ENCODE measurements around the gene KRT1. TPM values are rescaled to one million over a fixed set of nuclear protein-coding genes. Genes with fewer than 3 reads are reported as not detected.

KRT1 gene
- total RNA-seq, 1 donor from 2014 or later, result not detected

DNA sequence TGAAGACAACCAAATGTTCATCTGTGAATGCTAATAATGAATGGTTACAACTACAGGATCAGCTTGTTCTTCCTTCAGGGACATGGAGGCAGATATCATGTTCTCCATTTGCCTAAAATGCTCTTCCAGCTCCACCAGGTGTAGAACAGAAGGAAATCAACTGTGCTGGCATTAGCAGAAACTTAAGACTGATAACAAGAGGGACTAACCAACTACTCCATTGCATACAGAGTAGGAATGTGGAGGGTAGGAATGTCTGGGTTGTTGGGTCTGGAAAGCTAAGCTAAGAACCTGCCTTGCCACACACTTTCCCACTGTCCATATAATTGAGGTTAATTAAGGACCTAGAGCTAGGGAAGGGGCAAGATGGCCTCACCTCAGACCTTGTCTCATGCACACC lies 16.8 kb downstream of the KRT1 start:
- TF ChIP-seq, protein P1, sequence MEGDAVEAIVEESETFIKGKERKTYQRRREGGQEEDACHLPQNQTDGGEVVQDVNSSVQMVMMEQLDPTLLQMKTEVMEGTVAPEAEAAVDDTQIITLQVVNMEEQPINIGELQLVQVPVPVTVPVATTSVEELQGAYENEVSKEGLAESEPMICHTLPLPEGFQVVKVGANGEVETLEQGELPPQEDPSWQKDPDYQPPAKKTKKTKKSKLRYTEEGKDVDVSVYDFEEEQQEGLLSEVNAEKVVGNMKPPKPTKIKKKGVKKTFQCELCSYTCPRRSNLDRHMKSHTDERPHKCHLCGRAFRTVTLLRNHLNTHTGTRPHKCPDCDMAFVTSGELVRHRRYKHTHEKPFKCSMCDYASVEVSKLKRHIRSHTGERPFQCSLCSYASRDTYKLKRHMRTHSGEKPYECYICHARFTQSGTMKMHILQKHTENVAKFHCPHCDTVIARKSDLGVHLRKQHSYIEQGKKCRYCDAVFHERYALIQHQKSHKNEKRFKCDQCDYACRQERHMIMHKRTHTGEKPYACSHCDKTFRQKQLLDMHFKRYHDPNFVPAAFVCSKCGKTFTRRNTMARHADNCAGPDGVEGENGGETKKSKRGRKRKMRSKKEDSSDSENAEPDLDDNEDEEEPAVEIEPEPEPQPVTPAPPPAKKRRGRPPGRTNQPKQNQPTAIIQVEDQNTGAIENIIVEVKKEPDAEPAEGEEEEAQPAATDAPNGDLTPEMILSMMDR (IDR thresholded peaks at IDR 0.05), result no peak
- Mint-ChIP-seq H3K27me3 (ENCODE audit: low read depth) (peaks cover 71% of the 10 kb centered on the region), H3K4me1 (ENCODE audit: low read depth) (no peaks in the 10 kb centered on the region), H3K27ac (ENCODE audit: unreplicated experiment) (no peak overlapping the region), H3K36me3 (ENCODE audit: low read depth) (no peaks in the 10 kb centered on the region), H3K4me3 (ENCODE audit: unreplicated experiment) (no peak overlapping the region), H3K9me3 (ENCODE audit: low read depth) (no peaks in the 10 kb centered on the region)
- DNase-seq (ENCODE audit: low spot score), result no peak

DNA sequence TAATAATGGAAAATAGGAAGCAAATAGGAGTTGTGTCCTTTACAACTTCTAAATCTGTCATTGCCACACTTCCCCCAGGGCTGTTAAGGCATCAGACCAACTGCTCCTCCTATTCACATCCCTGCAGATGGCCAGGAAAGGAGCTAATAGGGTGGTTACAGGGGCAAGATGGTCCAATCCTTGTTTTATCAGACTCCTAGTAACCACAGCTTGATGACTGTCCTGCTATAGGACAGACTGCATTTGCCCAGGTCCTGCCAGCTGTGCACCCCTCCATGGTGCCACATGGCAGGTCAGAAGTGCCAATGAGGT lies 17.3 kb downstream of the KRT1 start:
- Mint-ChIP-seq H3K9me3 (ENCODE audit: low read depth) (no peaks in the 10 kb centered on the region), H3K36me3 (ENCODE audit: low read depth) (no peaks in the 10 kb centered on the region), H3K4me3 (ENCODE audit: unreplicated experiment) (no peak overlapping the region), H3K27ac (ENCODE audit: unreplicated experiment) (no peak overlapping the region), H3K27me3 (ENCODE audit: low read depth) (peaks cover 72% of the 10 kb centered on the region), H3K4me1 (ENCODE audit: low read depth) (no peaks in the 10 kb centered on the region)
- no peak for DNase-seq (ENCODE audit: low spot score)
- TF ChIP-seq, protein P1 (IDR thresholded peaks at IDR 0.05), result no peak

DNA sequence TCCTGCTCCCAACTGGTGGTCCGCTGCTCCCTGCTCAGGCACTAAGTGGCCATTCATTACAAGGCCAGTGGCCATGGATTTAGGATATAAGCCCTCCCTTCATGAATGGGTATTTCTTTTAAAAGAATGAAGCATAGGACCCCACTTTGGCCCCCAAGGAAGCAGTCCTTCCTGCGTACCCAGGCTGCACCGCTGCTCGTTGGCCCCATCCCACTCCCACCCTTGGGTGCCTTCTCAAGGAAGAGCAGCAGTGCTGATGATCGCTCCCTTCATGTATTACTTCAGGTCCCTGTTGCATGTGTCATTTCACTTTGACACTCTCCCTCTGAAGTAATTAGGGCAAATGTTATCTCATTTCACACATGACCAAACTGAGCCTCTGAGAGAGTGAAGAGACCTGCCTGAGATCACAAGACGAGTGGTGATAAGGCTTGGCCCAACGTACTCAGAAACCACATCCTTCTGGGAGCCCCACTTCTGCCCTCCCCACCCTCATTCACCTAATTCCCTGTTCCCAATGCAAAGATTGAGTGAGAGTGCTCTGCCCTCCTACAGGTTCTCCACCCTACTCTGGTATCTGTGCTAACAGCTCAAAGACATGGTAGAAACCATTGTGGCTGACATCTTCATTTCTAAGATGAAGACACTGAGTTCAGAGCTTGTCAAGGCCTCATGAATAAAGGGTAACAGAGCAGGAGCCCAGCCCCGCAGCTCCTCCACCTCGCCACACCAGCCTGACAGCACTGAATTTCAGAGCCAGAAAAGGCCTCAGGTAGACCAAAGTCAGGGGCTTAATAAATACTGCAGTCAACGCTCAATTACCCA lies 17.9 kb downstream of the KRT1 start:
- peaks cover 73% of the 10 kb centered on the region for H3K27me3 Mint-ChIP-seq (ENCODE audit: low read depth)
- no peaks in the 10 kb centered on the region for H3K9me3 Mint-ChIP-seq (ENCODE audit: low read depth)
- DNase-seq (ENCODE audit: low spot score), result no peak
- TF ChIP-seq, protein P1 (IDR thresholded peaks at IDR 0.05), result no peak
- H3K36me3 Mint-ChIP-seq (ENCODE audit: low read depth), result no peaks in the 10 kb centered on the region
- no peak overlapping the region for H3K4me3 Mint-ChIP-seq (ENCODE audit: unreplicated experiment)
- H3K27ac Mint-ChIP-seq (ENCODE audit: unreplicated experiment), result no peak overlapping the region
- no peaks in the 10 kb centered on the region for H3K4me1 Mint-ChIP-seq (ENCODE audit: low read depth)

DNA sequence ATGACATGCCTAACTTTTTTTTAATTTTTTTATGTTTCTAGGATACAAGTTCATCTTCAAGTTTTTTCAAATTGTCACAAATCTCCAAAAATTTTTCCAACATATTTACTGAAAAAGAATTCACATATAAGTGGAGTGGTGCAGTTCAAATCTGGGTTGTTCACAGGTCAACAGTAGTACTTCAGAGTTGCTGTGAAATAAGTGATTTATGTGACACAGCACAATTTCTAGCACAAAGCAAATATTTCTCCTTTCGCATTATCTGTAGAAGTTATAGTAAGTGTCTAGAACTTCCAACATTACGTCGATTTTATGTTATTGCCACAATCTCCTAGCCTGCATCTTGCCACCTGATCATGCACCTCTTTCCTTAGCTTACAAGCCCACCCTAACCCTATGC lies 18.5 kb downstream of the KRT1 start:
- Mint-ChIP-seq H3K4me1 (ENCODE audit: low read depth) (no peaks in the 10 kb centered on the region), H3K4me3 (ENCODE audit: unreplicated experiment) (no peak overlapping the region), H3K27me3 (ENCODE audit: low read depth) (peaks cover 74% of the 10 kb centered on the region), H3K36me3 (ENCODE audit: low read depth) (no peaks in the 10 kb centered on the region), H3K9me3 (ENCODE audit: low read depth) (no peaks in the 10 kb centered on the region), H3K27ac (ENCODE audit: unreplicated experiment) (no peak overlapping the region)
- no peak for DNase-seq (ENCODE audit: low spot score)
- TF ChIP-seq, protein P1 (IDR thresholded peaks at IDR 0.05), result no peak

- Mint-ChIP-seq H3K9me3 (ENCODE audit: low read depth) (no peaks in the 10 kb centered on the region), H3K27me3 (ENCODE audit: low read depth) (peaks cover 73% of the 10 kb centered on the region)
Measured at GRCh38 chr12:52660934-52661499, 19.2 kb downstream of the KRT1 start.

More at GRCh38 chr12:52660934-52661499, 19.2 kb downstream of the KRT1 start:
- no peaks in the 10 kb centered on the region for H3K36me3 Mint-ChIP-seq (ENCODE audit: low read depth)
- DNase-seq (ENCODE audit: low spot score), result no peak
- no peaks in the 10 kb centered on the region for H3K4me1 Mint-ChIP-seq (ENCODE audit: low read depth)
- H3K27ac Mint-ChIP-seq (ENCODE audit: unreplicated experiment), result no peak overlapping the region
- TF ChIP-seq, protein P1 (IDR thresholded peaks at IDR 0.05), result no peak
- H3K4me3 Mint-ChIP-seq (ENCODE audit: unreplicated experiment), result no peak overlapping the region

All from chondrocyte (in vitro differentiated cells).